Measurements from ENCODE around the gene GSC2. TPM values are rescaled to one million over a fixed set of nuclear protein-coding genes. Genes with fewer than 3 reads are reported as not detected.

GSC2 gene
- total and polyA plus RNA-seq, 9 of the 15 experiments (the other 6 are each of a cell fraction or from before 2014, with no cell fraction given), result not detected

- TF ChIP-seq MITF (IDR thresholded peaks at IDR 0.05) (no peak), THAP12 (CRISPR knock-in tag; IDR thresholded peaks at IDR 0.05) (peak; percentile 77), RNF2 (IDR thresholded peaks at IDR 0.05) (no peak), ZNF384 (IDR thresholded peaks at IDR 0.05; ENCODE audit: low read depth, low read length) (no peak), POLR2B (IDR thresholded peaks at IDR 0.05; ENCODE audit: low read depth, partially characterized antibody) (no peak), RNF219 (CRISPR knock-in tag; IDR thresholded peaks at IDR 0.05) (no peak), HNRNPK (IDR thresholded peaks at IDR 0.05; ENCODE audit: low read depth, low read length, poor library complexity, severe bottlenecking) (no peak), U2AF2 (optimal IDR thresholded peaks at IDR 0.05; ENCODE audit: low read depth, low read length) (no peak), CXXC5 (CRISPR knock-in tag; IDR thresholded peaks at IDR 0.05) (peak; percentile 94), ZNF584 (CRISPR knock-in tag; IDR thresholded peaks at IDR 0.05; ENCODE audit: low read depth) (no peak), ZNF263 (CRISPR knock-in tag; IDR thresholded peaks at IDR 0.05; ENCODE audit: borderline replicate concordance) (no peak), FOXM1 (IDR thresholded peaks at IDR 0.05; ENCODE audit: low read depth) (no peak), FOXM1 (CRISPR knock-in tag; IDR thresholded peaks at IDR 0.05; ENCODE audit: low read depth) (no peak), CREB3L1 (IDR thresholded peaks at IDR 0.05; ENCODE audit: borderline replicate concordance, low read depth) (no peak), EZH2 (IDR thresholded peaks at IDR 0.05; ENCODE audit: borderline replicate concordance, low read depth, low read length) (no peak), DEAF1 (CRISPR knock-in tag; IDR thresholded peaks at IDR 0.05) (no peak), IFI16 (CRISPR knock-in tag; IDR thresholded peaks at IDR 0.05) (0 out of 2 replicates have a peak, but pooled peaks have one; percentile 41), E2F3 (CRISPR knock-in tag; IDR thresholded peaks at IDR 0.05) (peak; percentile 72; the same call in 1 of the 2 replicates), GATAD2B (IDR thresholded peaks at IDR 0.05; ENCODE audit: borderline replicate concordance) (no peak)
These were observed 28.8 kb upstream of the GSC2 start, which contains the start of gene SLC25A1 (continued) for GRCh38 chr22:19178657-19179496.

Measured in K562 (cell line).